GM12874 (cell line): ENCODE data around the gene CIITA.

Experiments
- TF ChIP-seq, protein P1 (sequence below): IDR thresholded peaks from 2 replicates; pipeline ENCODE4 v1.5.1; 2011; ENCODE audit warnings: low read depth, mild to moderate bottlenecking, control low read depth, low read length, moderate library complexity; ENCODE audit not compliant: insufficient read depth

Gene CIITA

DNA sequence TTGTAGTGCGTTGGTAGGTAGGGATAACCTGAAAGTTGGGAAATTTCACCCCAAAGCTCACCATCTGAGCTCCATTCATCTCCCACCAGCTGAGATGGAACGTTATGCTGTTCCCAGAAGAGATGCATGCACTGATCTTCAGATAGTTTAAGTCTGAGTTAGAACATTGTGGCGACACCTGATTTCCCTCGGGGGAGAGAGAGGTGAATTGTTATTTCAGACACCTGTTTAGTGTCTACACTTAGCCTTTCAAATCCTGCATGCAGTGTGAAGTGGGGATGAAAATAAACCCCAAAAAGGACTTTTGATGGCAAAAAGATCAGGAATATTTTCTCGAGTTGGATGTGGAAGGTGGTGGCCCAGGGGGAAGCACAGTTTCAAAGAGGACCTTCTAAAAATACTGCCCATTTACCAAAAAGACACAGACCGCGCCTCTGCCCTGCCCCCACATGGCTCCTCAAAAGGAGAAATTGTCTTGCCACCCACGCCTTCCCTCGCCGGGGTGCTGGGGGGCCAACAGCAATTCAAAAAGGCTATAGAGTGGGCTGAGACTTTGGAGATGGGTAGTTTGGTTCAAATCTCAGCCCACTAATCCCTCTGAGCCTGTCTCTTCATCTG lies 11.4 kb downstream of the CIITA start:
- TF ChIP-seq, protein P1, sequence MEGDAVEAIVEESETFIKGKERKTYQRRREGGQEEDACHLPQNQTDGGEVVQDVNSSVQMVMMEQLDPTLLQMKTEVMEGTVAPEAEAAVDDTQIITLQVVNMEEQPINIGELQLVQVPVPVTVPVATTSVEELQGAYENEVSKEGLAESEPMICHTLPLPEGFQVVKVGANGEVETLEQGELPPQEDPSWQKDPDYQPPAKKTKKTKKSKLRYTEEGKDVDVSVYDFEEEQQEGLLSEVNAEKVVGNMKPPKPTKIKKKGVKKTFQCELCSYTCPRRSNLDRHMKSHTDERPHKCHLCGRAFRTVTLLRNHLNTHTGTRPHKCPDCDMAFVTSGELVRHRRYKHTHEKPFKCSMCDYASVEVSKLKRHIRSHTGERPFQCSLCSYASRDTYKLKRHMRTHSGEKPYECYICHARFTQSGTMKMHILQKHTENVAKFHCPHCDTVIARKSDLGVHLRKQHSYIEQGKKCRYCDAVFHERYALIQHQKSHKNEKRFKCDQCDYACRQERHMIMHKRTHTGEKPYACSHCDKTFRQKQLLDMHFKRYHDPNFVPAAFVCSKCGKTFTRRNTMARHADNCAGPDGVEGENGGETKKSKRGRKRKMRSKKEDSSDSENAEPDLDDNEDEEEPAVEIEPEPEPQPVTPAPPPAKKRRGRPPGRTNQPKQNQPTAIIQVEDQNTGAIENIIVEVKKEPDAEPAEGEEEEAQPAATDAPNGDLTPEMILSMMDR: no peak

DNA sequence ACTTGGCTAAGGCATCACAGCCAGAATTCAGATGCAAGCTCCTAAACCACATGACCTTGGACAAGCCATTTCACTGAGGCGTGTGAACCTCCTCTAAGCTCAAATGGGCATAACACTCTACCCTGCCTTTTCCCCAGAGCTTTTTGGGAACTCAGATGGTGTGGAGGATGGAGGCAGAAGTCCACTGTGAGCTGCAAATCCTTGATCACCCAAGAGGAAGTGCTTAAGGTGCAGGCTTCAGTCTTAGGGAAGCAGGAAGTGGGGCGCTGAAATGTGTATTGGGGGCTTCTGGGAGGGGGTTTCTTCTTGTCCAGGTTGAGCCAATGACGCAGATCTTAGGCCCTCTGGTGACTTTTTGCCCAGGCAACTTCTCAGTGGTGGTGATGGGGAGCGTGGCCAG lies 12.9 kb downstream of the CIITA start:
- TF ChIP-seq, protein P1: no peak

- TF ChIP-seq, protein P1: no peak
Measured at GRCh38 chr16:10892782-10893318, 15.8 kb downstream of the CIITA start.

DNA sequence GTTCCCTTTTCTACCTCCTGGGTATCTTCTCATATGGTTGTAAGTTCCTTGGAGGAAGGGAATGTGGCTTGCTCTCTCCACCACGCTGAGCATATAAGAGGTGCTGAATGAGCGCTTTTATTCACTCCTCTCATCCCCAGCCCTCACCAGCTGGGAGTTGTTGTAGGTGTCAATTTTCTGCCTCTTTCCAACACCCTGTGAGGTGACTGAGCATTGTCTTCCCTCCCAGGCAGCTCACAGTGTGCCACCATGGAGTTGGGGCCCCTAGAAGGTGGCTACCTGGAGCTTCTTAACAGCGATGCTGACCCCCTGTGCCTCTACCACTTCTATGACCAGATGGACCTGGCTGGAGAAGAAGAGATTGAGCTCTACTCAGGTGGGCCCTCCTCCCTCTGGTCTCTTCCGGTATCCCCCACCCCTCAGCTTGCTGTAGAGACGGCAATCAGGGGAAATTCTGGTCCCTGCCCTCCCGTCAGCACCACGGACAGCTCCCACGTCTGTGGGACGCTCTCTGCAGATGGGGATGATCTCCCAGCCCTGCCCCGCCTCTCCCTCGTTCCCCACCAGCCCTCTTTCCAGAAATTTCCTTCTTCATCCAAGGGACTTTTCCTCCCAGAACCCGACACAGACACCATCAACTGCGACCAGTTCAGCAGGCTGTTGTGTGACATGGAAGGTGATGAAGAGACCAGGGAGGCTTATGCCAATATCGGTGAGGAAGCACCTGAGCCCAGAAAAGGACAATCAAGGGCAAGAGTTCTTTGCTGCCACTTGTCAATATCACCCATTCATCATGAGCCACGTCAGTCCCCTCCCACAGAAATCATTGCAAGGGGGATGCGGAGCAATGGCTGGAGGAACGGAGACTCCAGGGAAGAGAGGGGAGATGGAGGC lies 18.3 kb downstream of the CIITA start:
- TF ChIP-seq, protein P1: no peak

DNA sequence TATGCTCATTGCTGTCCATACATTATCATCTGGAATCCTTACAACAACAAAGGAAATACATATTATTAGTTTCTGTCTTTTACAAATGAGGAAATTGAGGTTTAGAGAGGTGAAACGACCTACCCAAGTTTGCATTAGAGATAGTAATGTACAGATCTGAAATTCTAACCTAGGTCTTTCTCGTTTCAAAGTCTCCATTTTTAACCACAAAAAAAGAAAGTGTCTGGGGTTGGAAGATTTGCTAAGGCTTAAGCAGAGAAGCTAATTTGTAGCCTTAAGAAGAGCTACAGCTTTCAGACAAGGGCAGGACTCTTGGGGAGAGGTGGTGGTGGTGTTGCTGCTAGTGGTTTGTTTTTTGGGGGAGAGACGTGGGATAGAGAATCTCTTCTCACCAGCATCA lies 19.2 kb downstream of the CIITA start:
- TF ChIP-seq, protein P1: no peak

DNA sequence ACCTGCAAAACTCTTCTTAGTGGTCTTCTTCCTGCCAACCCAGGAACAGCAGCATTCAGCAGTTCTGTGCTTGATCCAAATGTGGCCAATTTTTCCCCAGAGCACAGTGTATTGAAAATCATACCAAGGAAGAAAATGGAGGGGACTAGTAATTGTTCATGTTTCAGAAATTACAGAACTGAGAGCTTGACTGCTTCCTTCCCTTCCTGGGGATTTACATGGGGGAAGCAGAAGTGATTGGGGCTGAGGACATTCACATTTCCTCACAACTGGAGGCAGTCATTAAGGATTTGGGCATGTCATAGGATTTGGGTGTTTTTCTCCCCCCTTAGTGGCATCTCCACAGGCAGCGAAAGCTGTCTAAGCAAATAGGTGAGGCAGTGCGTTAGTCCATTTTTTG lies 19.7 kb downstream of the CIITA start:
- TF ChIP-seq, protein P1: no peak

- TF ChIP-seq, protein P1: no peak
Measured at GRCh38 chr16:10897134-10897533, 20.1 kb downstream of the CIITA start.
